ENCODE measurements around the gene CCDC169.
"Not testable (repeated sequence)": the region's sequence is repeated elsewhere in the genome, so short reads cannot be mapped to it uniquely, and the experiment has no call there.

CCDC169 gene

DNA sequence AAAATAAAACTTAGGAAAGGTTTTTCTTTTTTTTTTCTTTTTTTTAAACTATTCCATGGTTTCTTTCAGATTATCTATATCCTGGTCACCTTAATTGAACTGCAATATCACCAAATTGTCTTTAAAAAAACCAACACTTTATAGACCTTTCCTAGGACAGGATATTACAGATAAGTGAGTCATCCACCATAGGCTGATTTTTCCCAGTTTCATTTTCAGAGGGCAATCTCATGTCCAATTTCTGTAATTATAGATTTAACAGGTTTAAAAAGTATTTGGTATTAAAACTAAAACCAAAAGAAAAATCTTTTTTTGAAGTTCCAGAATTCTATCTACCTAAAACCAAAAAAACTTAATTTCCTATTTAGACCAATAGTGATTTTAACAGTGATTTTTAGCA is 35.4 kb upstream of the CCDC169 start:
- Histone ChIP-seq H3K36me3 (ENCODE audit: control insufficient read depth, insufficient read depth, low read length) (no peaks in the 10 kb centered on the region), H3K9me3 (ENCODE audit: control insufficient read depth, insufficient read depth, low read length) (no peaks in the 10 kb centered on the region), H3K27me3 (ENCODE audit: control insufficient read depth, insufficient read depth, low read length) (no peaks in the 10 kb centered on the region), H3K4me3 (ENCODE audit: low read depth, low read length) (no peak overlapping the region), H3K4me1 (ENCODE audit: control insufficient read depth, insufficient read depth, low read length) (peaks cover 10% of the 10 kb centered on the region), H3K9ac (ENCODE audit: low read depth, low read length) (no peak overlapping the region)

DNA sequence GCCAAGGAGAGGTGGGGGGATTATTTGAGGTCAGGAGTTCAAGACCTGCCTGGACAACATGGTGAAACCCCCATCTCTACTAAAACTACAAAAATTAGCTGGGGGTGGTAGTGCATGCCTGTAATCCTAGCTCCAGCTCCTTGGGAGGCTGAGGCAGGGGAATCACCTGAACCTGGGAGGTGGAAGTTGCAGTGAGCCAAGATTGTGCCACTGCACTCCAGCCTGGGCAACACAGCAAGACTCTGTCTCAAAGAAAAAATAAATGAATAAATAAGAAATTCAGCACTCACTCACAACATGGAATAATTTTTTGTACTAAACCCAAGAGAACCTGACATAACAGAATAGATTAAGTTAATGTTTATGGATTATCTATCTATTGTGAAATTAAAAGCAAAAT is 34.6 kb upstream of the CCDC169 start:
- H3K9me3 ChIP-seq (ENCODE audit: control insufficient read depth, insufficient read depth, low read length); H3K4me3 ChIP-seq (ENCODE audit: low read depth, low read length); H3K36me3 ChIP-seq (ENCODE audit: control insufficient read depth, insufficient read depth, low read length); H3K27me3 ChIP-seq (ENCODE audit: control insufficient read depth, insufficient read depth, low read length); H3K9ac ChIP-seq (ENCODE audit: low read depth, low read length); H3K4me1 ChIP-seq (ENCODE audit: control insufficient read depth, insufficient read depth, low read length): not testable (repeated sequence)

DNA sequence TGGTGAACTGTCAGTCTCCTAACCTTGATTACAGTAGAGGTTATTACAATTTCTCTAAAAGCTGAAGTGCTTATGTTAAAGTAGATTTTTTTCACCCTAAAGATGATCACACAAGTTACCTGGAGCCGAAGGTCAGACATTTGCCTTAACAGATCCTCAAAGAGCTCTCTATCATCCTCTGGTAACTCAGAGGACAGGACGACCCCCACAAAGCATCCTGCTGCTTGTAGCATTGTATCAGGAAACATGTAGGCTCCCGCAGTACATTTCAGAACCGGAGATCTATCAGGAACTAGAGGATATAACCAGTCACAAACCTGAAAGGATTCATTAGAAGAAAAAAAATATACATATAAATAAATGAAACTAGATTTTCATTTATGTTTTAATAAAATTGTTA is 33.7 kb upstream of the CCDC169 start:
- Histone ChIP-seq H3K4me3 (ENCODE audit: low read depth, low read length) (no peak overlapping the region), H3K9ac (ENCODE audit: low read depth, low read length) (no peak overlapping the region), H3K27me3 (ENCODE audit: control insufficient read depth, insufficient read depth, low read length) (no peaks in the 10 kb centered on the region), H3K4me1 (ENCODE audit: control insufficient read depth, insufficient read depth, low read length) (peaks cover 10% of the 10 kb centered on the region), H3K36me3 (ENCODE audit: control insufficient read depth, insufficient read depth, low read length) (no peaks in the 10 kb centered on the region), H3K9me3 (ENCODE audit: control insufficient read depth, insufficient read depth, low read length) (no peaks in the 10 kb centered on the region)

DNA sequence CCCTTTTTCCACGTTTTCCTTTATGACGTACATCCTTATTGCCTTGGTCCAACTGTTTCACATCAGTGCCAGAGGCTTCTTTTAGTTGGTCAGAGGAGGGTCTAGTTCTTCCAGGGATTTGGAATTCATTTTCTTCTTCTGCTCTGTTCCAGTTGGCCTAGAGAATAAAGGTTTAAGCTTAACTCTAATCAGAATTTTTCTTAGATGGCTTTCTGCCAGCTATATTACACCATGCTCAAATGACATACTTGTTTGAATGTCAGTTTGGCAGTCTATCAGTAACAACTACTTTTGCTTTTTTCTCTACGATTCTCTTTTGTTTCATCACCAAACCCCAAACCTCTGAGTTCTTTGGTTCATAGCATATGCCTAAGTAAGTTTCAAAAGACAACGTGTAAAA is 31.7 kb upstream of the CCDC169 start:
- Histone ChIP-seq H3K27me3 (ENCODE audit: control insufficient read depth, insufficient read depth, low read length) (no peaks in the 10 kb centered on the region), H3K4me3 (ENCODE audit: low read depth, low read length) (no peak overlapping the region), H3K36me3 (ENCODE audit: control insufficient read depth, insufficient read depth, low read length) (no peaks in the 10 kb centered on the region), H3K9me3 (ENCODE audit: control insufficient read depth, insufficient read depth, low read length) (no peaks in the 10 kb centered on the region), H3K9ac (ENCODE audit: low read depth, low read length) (no peak overlapping the region), H3K4me1 (ENCODE audit: control insufficient read depth, insufficient read depth, low read length) (peaks cover 15% of the 10 kb centered on the region)

DNA sequence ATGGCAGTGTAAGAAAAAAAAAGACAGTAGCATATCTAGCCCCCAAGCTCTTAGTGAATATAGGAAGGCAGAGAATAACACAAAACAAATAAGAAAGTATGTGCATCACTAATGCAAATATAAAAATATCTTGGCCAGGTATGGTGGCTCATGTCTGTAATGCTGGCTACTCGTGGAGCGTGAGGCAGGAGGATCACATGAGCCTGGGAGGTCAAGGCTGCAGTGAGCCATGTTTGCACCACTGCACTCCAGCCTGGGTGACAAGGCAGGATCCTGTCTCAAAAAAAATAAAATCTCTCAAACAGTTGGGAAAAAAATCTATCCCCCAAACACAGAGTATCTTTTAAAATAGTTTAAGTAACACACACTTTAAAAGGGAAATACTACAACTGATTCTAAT is 31.2 kb upstream of the CCDC169 start:
- Histone ChIP-seq H3K4me3 (ENCODE audit: low read depth, low read length) (no peak overlapping the region), H3K9me3 (ENCODE audit: control insufficient read depth, insufficient read depth, low read length) (no peaks in the 10 kb centered on the region), H3K4me1 (ENCODE audit: control insufficient read depth, insufficient read depth, low read length) (peaks cover 21% of the 10 kb centered on the region), H3K27me3 (ENCODE audit: control insufficient read depth, insufficient read depth, low read length) (no peaks in the 10 kb centered on the region), H3K36me3 (ENCODE audit: control insufficient read depth, insufficient read depth, low read length) (peaks cover 5% of the 10 kb centered on the region), H3K9ac (ENCODE audit: low read depth, low read length) (no peak overlapping the region)

DNA sequence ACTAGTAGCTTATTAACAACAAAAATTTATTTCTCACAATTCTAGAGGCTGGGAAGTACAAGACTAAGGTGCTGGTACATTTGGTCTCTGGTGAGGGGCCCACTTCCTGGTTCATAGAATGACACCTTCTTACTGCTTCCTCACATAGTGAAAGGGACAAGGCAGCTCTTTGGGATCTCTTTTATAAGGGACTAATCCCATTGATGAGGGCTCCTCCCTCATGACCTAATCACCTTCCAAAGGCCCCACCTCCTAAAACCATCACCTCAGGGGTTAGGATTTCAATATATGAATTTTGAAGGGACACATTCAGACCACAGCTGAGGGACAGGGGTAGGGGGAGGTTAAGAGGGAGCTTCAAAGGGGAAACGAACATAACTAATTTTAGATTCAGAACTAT is 28.3 kb upstream of the CCDC169 start:
- no peak overlapping the region for H3K4me3 ChIP-seq (ENCODE audit: low read depth, low read length)
- no peaks in the 10 kb centered on the region for H3K27me3 ChIP-seq (ENCODE audit: control insufficient read depth, insufficient read depth, low read length)
- peaks cover 6% of the 10 kb centered on the region for H3K36me3 ChIP-seq (ENCODE audit: control insufficient read depth, insufficient read depth, low read length)
- H3K4me1 ChIP-seq (ENCODE audit: control insufficient read depth, insufficient read depth, low read length): peaks cover 29% of the 10 kb centered on the region
- H3K9me3 ChIP-seq (ENCODE audit: control insufficient read depth, insufficient read depth, low read length): no peaks in the 10 kb centered on the region
- H3K9ac ChIP-seq (ENCODE audit: low read depth, low read length): no peak overlapping the region

DNA sequence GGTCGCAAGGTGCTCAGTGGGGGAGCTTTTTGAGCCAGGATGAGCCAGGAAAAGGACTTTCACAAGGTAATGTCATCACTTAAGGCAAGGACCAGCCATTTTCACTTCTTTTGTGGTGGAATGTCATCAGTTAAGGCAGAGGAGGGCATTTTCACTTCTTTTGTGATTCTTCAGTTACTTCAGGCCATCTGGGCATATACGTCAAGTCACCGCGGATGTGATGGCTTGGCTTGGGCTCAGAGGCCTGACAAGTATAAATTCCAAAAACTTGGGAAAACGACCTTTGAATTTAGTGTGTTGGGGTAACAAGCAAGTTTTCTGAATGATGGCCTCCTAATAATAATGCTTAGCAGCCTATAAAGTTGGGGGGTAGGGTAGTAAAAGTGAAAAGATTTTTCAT is 27.3 kb upstream of the CCDC169 start:
- H3K9ac ChIP-seq (ENCODE audit: low read depth, low read length): peak overlapping the region; percentile 57
- H3K36me3 ChIP-seq (ENCODE audit: control insufficient read depth, insufficient read depth, low read length): not testable (repeated sequence)

DNA sequence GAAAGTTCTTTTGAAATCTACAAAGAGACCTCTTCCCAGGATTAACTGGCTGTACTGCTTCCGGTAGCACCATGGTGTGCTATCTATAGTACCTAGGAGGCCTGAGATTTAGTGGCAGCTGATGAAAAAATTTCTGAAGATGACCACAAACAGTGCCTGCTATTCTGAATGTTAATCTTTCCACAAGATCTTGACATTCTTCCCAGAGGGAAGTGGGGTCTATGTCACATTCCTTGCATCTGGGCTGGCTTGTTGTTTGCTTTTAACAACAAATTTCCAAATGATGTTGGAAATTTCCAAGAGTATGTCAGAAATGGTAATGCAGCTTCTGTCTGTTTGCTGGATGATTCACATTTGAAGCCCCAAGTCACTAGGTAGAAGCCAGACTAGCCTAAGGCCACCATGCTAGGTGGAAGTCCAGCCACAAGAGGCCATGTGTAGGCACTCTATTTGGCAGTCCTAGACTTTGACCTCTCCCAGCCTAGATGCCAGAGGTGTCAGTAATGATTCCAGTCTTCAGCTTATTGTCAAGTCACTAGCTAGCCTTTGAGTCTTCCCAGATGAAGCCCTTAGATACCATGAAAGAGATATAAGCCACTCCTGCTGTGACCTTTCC is 26.4 kb upstream of the CCDC169 start:
- Histone ChIP-seq H3K9ac (ENCODE audit: low read depth, low read length) (no peak overlapping the region), H3K4me3 (ENCODE audit: low read depth, low read length) (no peak overlapping the region), H3K9me3 (ENCODE audit: control insufficient read depth, insufficient read depth, low read length) (no peaks in the 10 kb centered on the region), H3K36me3 (ENCODE audit: control insufficient read depth, insufficient read depth, low read length) (peaks cover 6% of the 10 kb centered on the region), H3K4me1 (ENCODE audit: control insufficient read depth, insufficient read depth, low read length) (peaks cover 30% of the 10 kb centered on the region), H3K27me3 (ENCODE audit: control insufficient read depth, insufficient read depth, low read length) (no peaks in the 10 kb centered on the region)

More for the DNA sequence above, 27.3 kb upstream of the CCDC169 start:
- not testable (repeated sequence) for H3K27me3 ChIP-seq (ENCODE audit: control insufficient read depth, insufficient read depth, low read length); H3K9me3 ChIP-seq (ENCODE audit: control insufficient read depth, insufficient read depth, low read length); H3K4me3 ChIP-seq (ENCODE audit: low read depth, low read length)
- peaks cover 30% of the 10 kb centered on the region for H3K4me1 ChIP-seq (ENCODE audit: control insufficient read depth, insufficient read depth, low read length)

DNA sequence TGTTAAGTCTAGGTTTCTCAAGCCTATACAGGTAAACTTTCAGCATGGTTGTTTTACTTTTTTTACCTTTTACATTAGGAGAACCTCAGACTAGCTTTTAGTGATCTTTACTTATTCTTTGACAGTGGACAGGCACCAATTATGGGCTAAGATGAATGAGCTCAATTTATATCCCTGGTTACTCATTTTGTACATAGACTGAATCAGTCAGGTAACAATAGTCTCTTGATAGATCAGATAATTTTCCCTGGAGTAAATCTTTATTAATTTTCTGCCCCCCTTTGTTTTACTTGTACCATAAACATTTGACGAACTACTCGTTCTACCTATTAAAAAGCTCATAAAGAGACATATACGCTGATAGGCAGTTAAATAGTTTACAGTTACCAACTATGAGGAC is 25.8 kb upstream of the CCDC169 start:
- peaks cover 6% of the 10 kb centered on the region for H3K36me3 ChIP-seq (ENCODE audit: control insufficient read depth, insufficient read depth, low read length)
- H3K9ac ChIP-seq (ENCODE audit: low read depth, low read length): no peak overlapping the region
- H3K27me3 ChIP-seq (ENCODE audit: control insufficient read depth, insufficient read depth, low read length): no peaks in the 10 kb centered on the region
- no peaks in the 10 kb centered on the region for H3K9me3 ChIP-seq (ENCODE audit: control insufficient read depth, insufficient read depth, low read length)
- H3K4me3 ChIP-seq (ENCODE audit: low read depth, low read length): no peak overlapping the region
- H3K4me1 ChIP-seq (ENCODE audit: control insufficient read depth, insufficient read depth, low read length): peaks cover 30% of the 10 kb centered on the region

DNA sequence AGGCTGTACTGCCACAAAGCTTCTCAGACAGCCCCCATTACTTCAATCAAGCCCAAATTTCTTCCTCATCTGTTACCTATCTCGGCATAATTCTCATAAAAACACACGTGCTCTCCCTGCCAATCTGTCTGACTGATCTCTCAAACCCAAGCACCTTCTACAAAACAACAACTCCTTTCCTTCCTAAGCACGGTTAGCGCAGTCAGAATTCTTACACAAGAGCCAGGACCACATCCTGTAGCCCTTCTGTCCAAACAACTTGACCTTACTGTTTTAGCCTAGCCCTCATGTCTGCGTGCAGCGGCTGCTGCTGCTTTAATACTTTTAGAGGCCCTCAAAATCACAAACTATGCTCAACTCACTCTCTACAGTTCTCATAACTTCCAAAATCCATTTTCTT is 22.2 kb upstream of the CCDC169 start:
- not testable (repeated sequence) for H3K9ac ChIP-seq (ENCODE audit: low read depth, low read length); H3K27me3 ChIP-seq (ENCODE audit: control insufficient read depth, insufficient read depth, low read length); H3K36me3 ChIP-seq (ENCODE audit: control insufficient read depth, insufficient read depth, low read length); H3K9me3 ChIP-seq (ENCODE audit: control insufficient read depth, insufficient read depth, low read length)
- H3K4me1 ChIP-seq (ENCODE audit: control insufficient read depth, insufficient read depth, low read length): peaks cover 27% of the 10 kb centered on the region
- H3K4me3 ChIP-seq (ENCODE audit: low read depth, low read length): peak overlapping the region; percentile 13

DNA sequence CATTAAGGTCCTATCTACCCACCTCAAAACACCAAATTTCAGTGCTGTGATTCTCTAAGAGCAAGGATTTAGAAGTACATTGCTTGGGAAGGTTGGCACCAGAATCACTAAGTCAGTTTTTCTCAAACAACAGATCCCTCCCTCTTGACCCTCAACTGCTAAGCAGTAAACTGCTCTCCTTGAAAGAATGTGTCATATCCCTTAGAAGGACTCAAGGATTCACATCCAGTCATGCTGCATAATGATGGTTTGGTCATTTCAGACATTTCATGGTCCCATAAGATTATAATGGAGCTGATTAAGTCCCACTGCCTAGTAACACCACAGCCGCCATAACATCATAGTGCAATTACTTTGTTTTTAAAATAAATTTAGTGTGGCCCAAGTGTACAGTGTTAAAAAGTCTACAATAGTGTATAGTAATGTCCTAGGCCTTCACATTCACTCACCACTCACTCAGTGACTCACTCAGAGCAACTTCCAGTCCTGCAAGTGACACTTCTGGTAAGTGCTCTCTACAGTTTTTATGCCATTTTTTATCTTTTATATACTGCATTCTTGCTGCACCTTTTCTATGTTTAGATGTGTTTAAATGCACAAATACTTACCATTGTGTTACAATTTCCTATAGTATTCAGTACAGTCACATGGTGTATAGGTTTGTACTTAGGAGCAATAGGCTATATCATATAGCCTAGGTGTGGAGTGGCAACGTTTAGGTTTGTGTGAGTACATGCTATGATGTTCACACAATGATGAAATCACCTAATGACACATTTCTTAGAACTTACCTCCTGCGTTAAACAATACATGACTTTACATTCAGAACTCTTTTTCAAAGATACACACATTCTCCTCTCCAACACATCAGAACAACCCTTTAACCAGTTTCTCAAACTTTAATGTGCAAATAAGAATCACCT is 15.7 kb upstream of the CCDC169 start:
- Histone ChIP-seq H3K27me3 (ENCODE audit: control insufficient read depth, insufficient read depth, low read length) (no peaks in the 10 kb centered on the region), H3K36me3 (ENCODE audit: control insufficient read depth, insufficient read depth, low read length) (peaks cover 7% of the 10 kb centered on the region), H3K4me3 (ENCODE audit: low read depth, low read length) (no peak overlapping the region), H3K9ac (ENCODE audit: low read depth, low read length) (no peak overlapping the region), H3K4me1 (ENCODE audit: control insufficient read depth, insufficient read depth, low read length) (peaks cover 20% of the 10 kb centered on the region), H3K9me3 (ENCODE audit: control insufficient read depth, insufficient read depth, low read length) (no peaks in the 10 kb centered on the region)

DNA sequence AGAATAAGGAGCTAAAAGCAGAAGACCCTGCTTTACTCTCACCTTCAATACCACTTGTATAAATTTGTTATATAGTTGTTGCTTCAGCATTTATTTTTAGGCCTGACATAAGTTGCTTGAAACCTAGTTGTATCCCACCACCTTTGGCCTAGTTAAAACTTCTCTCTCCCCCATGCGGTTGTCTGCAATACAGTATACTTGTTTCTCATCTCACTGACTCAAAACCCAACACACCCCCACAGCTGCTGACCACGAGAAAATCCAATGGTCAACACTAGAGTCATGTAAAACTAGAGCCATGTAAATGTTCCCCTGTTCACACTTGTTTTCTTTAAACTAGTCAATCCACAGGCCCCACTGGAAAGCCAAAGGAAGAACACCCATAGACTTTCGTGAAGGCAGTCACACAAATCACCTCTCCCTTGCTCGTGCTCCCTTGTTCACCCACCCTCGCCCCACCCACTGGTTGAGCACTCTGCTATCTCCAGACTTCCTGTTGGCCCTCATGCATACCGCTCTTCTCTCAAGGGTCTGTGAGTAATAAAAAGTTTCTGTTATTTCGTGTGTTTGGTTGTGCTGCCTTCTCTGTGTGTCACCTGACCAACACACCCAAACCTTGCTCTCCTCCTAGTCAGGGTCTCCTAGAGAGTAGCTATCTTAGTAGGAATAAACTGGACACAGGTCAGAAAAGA is 12.9 kb upstream of the CCDC169 start:
- Histone ChIP-seq H3K9ac (ENCODE audit: low read depth, low read length) (no peak overlapping the region), H3K4me1 (ENCODE audit: control insufficient read depth, insufficient read depth, low read length) (peaks cover 21% of the 10 kb centered on the region), H3K4me3 (ENCODE audit: low read depth, low read length) (no peak overlapping the region), H3K36me3 (ENCODE audit: control insufficient read depth, insufficient read depth, low read length) (peaks cover 7% of the 10 kb centered on the region), H3K9me3 (ENCODE audit: control insufficient read depth, insufficient read depth, low read length) (no peaks in the 10 kb centered on the region), H3K27me3 (ENCODE audit: control insufficient read depth, insufficient read depth, low read length) (no peaks in the 10 kb centered on the region)
